ENCODE data around the gene NDUFAF4.

- TF ChIP-seq CTCF (IDR thresholded peaks at IDR 0.05; ENCODE audit: insufficient read depth, low read depth, low read length): no peak
- no peak for TF ChIP-seq EZH2 (IDR thresholded peaks at IDR 0.05; ENCODE audit: insufficient read depth, low read length)
Measured at GRCh38 chr6:96926425-96926824, 28.7 kb upstream of the NDUFAF4 start.
